HL-60 (cell line): ENCODE results near the gene PRR5.

ENCODE experiments used
- CTCF ChIP-seq: IDR thresholded peaks from one replicate; pipeline ENCODE4 v1.5.1; 2011; ENCODE audit warnings: low read length, control low read depth, inconsistent platforms; ENCODE audit not compliant: insufficient read depth
- POLR2AphosphoS5 ChIP-seq: IDR thresholded peaks from 2 replicates; pipeline ENCODE4 v1.6.1; 2012; ENCODE audit warnings: low read depth

- no peak for TF ChIP-seq CTCF
- no peak for TF ChIP-seq POLR2AphosphoS5
Measured at GRCh38 chr22:44730490-44731356, 28.7 kb downstream of the PRR5 start.
